Esophagus muscularis mucosa (tissue), 4 donors: Measurements from ENCODE around the gene RHO.

ENCODE experiments used
- CTCF ChIP-seq, 3 experiments: fragments of 200-600 bp in 2 of 3; fragments of 450-650 bp in 1 of 3; sonication (generic) in 2 of 3; IDR thresholded peaks; one replicate each; pipeline ENCODE4 v1.5.1; 2017 to 2019; ENCODE audit warnings: antibody characterized with exemption in 3 of 3, mild to moderate bottlenecking in 2 of 3, moderate library complexity in 1 of 3
- EP300 ChIP-seq: sonication (generic); formaldehyde crosslinking; IDR thresholded peaks from one replicate; pipeline ENCODE4 v1.6.1; 2017; ENCODE audit warnings: antibody characterized with exemption
- POLR2A ChIP-seq: fragments of 450-650 bp; IDR thresholded peaks from one replicate; pipeline ENCODE4 v1.6.1; 2017; ENCODE audit warnings: antibody characterized with exemption, moderate library complexity, mild to moderate bottlenecking, low read depth

GRCh38 chr3:129502641-129503408, 25.6 kb upstream of the RHO start:
- no peak for TF ChIP-seq CTCF (IDR thresholded peaks at IDR 0.05)
- TF ChIP-seq POLR2A, result no peak
- no peak for TF ChIP-seq EP300
